GM10266 (cell line): Measurements from ENCODE around the gene NEIL3.

Experiments
- DNase-seq: peaks from one replicate; pipeline ENCODE4 v3.0.0; 2012; ENCODE audit errors: extremely low spot score
- TF ChIP-seq, protein P1 (sequence below): IDR thresholded peaks from 2 replicates; pipeline ENCODE4 v1.5.1; 2012; ENCODE audit warnings: mild to moderate bottlenecking, low read depth; ENCODE audit not compliant: control insufficient read depth, insufficient read depth; ENCODE audit errors: missing control alignments

The NEIL3 gene

DNA sequence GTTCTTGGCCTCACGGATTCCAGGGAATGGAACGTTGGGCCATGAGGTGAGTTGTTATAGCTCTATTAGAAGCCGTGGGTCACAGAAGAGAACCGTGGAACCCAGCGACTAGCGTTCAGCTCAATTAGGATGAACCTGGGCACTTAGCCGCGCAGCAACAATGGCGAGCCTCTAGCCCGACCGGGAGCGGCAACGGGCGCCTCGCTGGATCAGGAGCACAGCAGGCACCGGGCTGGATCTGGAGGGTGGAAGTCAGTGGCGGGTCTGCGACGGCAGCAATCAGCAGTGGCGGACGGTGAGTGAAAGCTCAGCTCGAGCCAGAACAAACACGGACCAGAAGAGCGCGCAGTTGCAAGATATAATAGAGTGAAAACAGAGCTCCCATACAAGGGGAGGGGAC, 98.3 kb downstream of the NEIL3 start:
- no peak for DNase-seq

DNA sequence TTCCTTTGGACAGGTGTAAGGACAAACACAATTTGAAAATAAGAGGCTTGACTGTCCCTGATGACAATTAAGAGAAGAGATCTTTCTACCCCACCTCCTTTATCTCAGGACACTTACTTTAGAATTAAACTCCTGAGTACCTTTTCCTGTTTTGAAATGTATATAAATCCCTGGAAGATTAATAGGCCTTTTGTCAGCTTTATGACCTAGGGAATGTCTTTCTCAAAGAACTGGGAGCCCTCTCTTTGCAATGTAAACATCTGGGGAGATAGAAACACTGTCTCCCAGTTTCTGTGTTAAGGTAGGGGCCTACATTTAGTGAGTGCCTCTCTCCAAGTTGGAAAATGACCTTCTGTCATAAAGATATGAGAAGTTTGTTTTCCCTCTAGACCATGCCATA, 100.9 kb downstream of the NEIL3 start:
- TF ChIP-seq, protein P1, sequence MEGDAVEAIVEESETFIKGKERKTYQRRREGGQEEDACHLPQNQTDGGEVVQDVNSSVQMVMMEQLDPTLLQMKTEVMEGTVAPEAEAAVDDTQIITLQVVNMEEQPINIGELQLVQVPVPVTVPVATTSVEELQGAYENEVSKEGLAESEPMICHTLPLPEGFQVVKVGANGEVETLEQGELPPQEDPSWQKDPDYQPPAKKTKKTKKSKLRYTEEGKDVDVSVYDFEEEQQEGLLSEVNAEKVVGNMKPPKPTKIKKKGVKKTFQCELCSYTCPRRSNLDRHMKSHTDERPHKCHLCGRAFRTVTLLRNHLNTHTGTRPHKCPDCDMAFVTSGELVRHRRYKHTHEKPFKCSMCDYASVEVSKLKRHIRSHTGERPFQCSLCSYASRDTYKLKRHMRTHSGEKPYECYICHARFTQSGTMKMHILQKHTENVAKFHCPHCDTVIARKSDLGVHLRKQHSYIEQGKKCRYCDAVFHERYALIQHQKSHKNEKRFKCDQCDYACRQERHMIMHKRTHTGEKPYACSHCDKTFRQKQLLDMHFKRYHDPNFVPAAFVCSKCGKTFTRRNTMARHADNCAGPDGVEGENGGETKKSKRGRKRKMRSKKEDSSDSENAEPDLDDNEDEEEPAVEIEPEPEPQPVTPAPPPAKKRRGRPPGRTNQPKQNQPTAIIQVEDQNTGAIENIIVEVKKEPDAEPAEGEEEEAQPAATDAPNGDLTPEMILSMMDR, result no peak
- DNase-seq, result no peak

More for the DNA sequence above, 98.3 kb downstream of the NEIL3 start:
- TF ChIP-seq, protein P1, result no peak

DNA sequence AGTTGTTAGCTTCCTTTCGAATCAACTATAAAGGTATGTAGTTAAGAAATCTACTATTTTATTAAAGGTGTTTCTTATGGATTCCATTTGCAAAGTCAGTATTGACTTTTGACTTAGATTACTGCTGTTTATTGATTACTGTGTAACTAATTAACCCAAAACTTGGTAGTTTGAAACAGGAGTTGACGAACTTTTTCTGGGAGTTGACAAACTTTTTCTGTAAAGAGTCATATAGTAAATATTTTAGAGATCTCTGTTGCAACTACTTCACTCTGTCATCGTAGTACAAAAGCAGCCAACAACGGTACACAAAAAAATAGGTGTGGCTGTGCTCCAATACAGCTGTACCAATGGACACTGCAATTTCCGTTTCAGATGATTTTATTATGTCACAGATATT, 102.3 kb downstream of the NEIL3 start:
- TF ChIP-seq, protein P1, result no peak
- DNase-seq, result no peak
